ENCODE results near the gene WDR89.

GRCh38 chr14:63659726-63660125 lies 18.1 kb upstream of the WDR89 start:
- TF ChIP-seq CTCF (IDR thresholded peaks at IDR 0.05; ENCODE audit: insufficient read depth, low read length) (no peak), GABPA (IDR thresholded peaks at IDR 0.05; ENCODE audit: low read depth) (no peak), POLR2AphosphoS5 (IDR thresholded peaks at IDR 0.05; ENCODE audit: low read depth) (no peak), REST (IDR thresholded peaks at IDR 0.05; ENCODE audit: insufficient replicate concordance, low read depth) (no peak)
